ENCODE measurements around the gene UGP2.
"Not testable (repeated sequence)": the region's sequence is repeated elsewhere in the genome, so short reads cannot be mapped to it uniquely, and the experiment has no call there.

Gene UGP2

GRCh38 chr2:63903003-63903402 is 61.3 kb downstream of the UGP2 start:
- no peak overlapping the region for H3K4me2 ChIP-seq (ENCODE audit: low read length)
- H4K20me1 ChIP-seq (ENCODE audit: control insufficient read depth, insufficient read depth, low read depth, low read length), result no peaks in the 10 kb centered on the region
- H3K9me2 ChIP-seq (replicated peaks; ENCODE audit: control insufficient read depth, low read length), result no peaks in the 10 kb centered on the region

GRCh38 chr2:63914311-63914710 is 72.6 kb downstream of the UGP2 start:
- H3K36me3 ChIP-seq (ENCODE audit: control insufficient read depth, low read length), result peaks cover 31% of the 10 kb centered on the region

More at GRCh38 chr2:63903003-63903402, 61.3 kb downstream of the UGP2 start:
- Histone ChIP-seq H3K36me3 (ENCODE audit: control insufficient read depth, low read length) (peaks cover 47% of the 10 kb centered on the region), H3K4me3 (ENCODE audit: low read length) (no peak overlapping the region), H3K27ac (ENCODE audit: low read depth, low read length) (no peak overlapping the region), H3K9me3 (ENCODE audit: control insufficient read depth, insufficient read depth, low read length) (peaks cover 13% of the 10 kb centered on the region; the same call in 1 of the 2 replicates), H3K79me2 (ENCODE audit: control insufficient read depth, low read length) (no peaks in the 10 kb centered on the region), H3F3A (ENCODE audit: control insufficient read depth, insufficient read depth) (peaks cover 5% of the 10 kb centered on the region; the same call in 1 of the 2 replicates), H3K4me1 (ENCODE audit: control insufficient read depth, low read length) (no peaks in the 10 kb centered on the region), H3K27me3 (ENCODE audit: control insufficient read depth, low read length) (no peaks in the 10 kb centered on the region)
- no peak for TF ChIP-seq CTCF (IDR thresholded peaks at IDR 0.05; ENCODE audit: low read depth, low read length, poor library complexity, severe bottlenecking)
- no peak for TF ChIP-seq EZH2phosphoT487 (IDR thresholded peaks at IDR 0.05; ENCODE audit: borderline replicate concordance, low read length)

GRCh38 chr2:63926815-63927214 is 85.1 kb downstream of the UGP2 start:
- H3K9me3 ChIP-seq (ENCODE audit: control insufficient read depth, insufficient read depth, low read length), result no peaks in the 10 kb centered on the region
- H3K36me3 ChIP-seq (ENCODE audit: control insufficient read depth, low read length), result peaks cover 3% of the 10 kb centered on the region; the same call in 1 of the 2 replicates
- TF ChIP-seq EZH2phosphoT487 (IDR thresholded peaks at IDR 0.05; ENCODE audit: borderline replicate concordance, low read length) (no peak), CTCF (IDR thresholded peaks at IDR 0.05; ENCODE audit: low read depth, low read length, poor library complexity, severe bottlenecking) (no peak)
- no peaks in the 10 kb centered on the region for H4K20me1 ChIP-seq (ENCODE audit: control insufficient read depth, insufficient read depth, low read depth, low read length)
- no peaks in the 10 kb centered on the region for H3K27me3 ChIP-seq (ENCODE audit: control insufficient read depth, low read length)
- no peaks in the 10 kb centered on the region for H3F3A ChIP-seq (ENCODE audit: control insufficient read depth, insufficient read depth)
- H3K9me2 ChIP-seq (replicated peaks; ENCODE audit: control insufficient read depth, low read length), result no peaks in the 10 kb centered on the region
- H3K27ac ChIP-seq (ENCODE audit: low read depth, low read length), result no peak overlapping the region
- no peak overlapping the region for H3K4me3 ChIP-seq (ENCODE audit: low read length)
- H3K4me1 ChIP-seq (ENCODE audit: control insufficient read depth, low read length), result no peaks in the 10 kb centered on the region
- H3K79me2 ChIP-seq (ENCODE audit: control insufficient read depth, low read length), result no peaks in the 10 kb centered on the region
- no peak overlapping the region for H3K4me2 ChIP-seq (ENCODE audit: low read length)

More at GRCh38 chr2:63914311-63914710, 72.6 kb downstream of the UGP2 start:
- no peaks in the 10 kb centered on the region for H3K79me2 ChIP-seq (ENCODE audit: control insufficient read depth, low read length)
- no peak overlapping the region for H3K4me3 ChIP-seq (ENCODE audit: low read length)
- H3F3A ChIP-seq (ENCODE audit: control insufficient read depth, insufficient read depth), result no peaks in the 10 kb centered on the region
- no peaks in the 10 kb centered on the region for H3K9me2 ChIP-seq (replicated peaks; ENCODE audit: control insufficient read depth, low read length)
- no peaks in the 10 kb centered on the region for H4K20me1 ChIP-seq (ENCODE audit: control insufficient read depth, insufficient read depth, low read depth, low read length)
- H3K9me3 ChIP-seq (ENCODE audit: control insufficient read depth, insufficient read depth, low read length), result no peaks in the 10 kb centered on the region
- no peak overlapping the region for H3K4me2 ChIP-seq (ENCODE audit: low read length)
- H3K4me1 ChIP-seq (ENCODE audit: control insufficient read depth, low read length), result no peaks in the 10 kb centered on the region
- no peak overlapping the region for H3K27ac ChIP-seq (ENCODE audit: low read depth, low read length)
- TF ChIP-seq CTCF (IDR thresholded peaks at IDR 0.05; ENCODE audit: low read depth, low read length, poor library complexity, severe bottlenecking) (no peak), EZH2phosphoT487 (IDR thresholded peaks at IDR 0.05; ENCODE audit: borderline replicate concordance, low read length) (no peak)
- H3K27me3 ChIP-seq (ENCODE audit: control insufficient read depth, low read length), result no peaks in the 10 kb centered on the region

GRCh38 chr2:63932104-63932503 is 90.4 kb downstream of the UGP2 start:
- not testable (repeated sequence) for H3K4me1 ChIP-seq (ENCODE audit: control insufficient read depth, low read length); H4K20me1 ChIP-seq (ENCODE audit: control insufficient read depth, insufficient read depth, low read depth, low read length); H3K36me3 ChIP-seq (ENCODE audit: control insufficient read depth, low read length); H3K4me3 ChIP-seq (ENCODE audit: low read length); H3K4me2 ChIP-seq (ENCODE audit: low read length); H3K9me3 ChIP-seq (ENCODE audit: control insufficient read depth, insufficient read depth, low read length); H3K9me2 ChIP-seq (replicated peaks; ENCODE audit: control insufficient read depth, low read length); H3F3A ChIP-seq (ENCODE audit: control insufficient read depth, insufficient read depth); H3K27me3 ChIP-seq (ENCODE audit: control insufficient read depth, low read length); H3K27ac ChIP-seq (ENCODE audit: low read depth, low read length); H3K79me2 ChIP-seq (ENCODE audit: control insufficient read depth, low read length)
